Bronchial epithelial cell (primary cell): Measurements from ENCODE around the gene PFKFB3. TPM values are rescaled to one million over a fixed set of nuclear protein-coding genes. Genes with fewer than 3 reads are reported as not detected.

Source experiments
- DNase-seq: peaks from one replicate; pipeline ENCODE4 v3.0.0-alpha.2; 2010; ENCODE audit warnings: low read depth
- FAIRE-seq: peaks from 2 replicates; lab custom pipeline; 2011; peaks lifted over from hg19 to GRCh38; lab: Jason Lieb, UNC
- H3K27me3 ChIP-seq: 2 replicates; pipeline ENCODE4 v1.5.1; 2011; ENCODE audit warnings: low read length; ENCODE audit not compliant: control insufficient read depth, insufficient read depth
- H3K36me3 ChIP-seq: 2 replicates; pipeline ENCODE4 v1.5.1; 2011; ENCODE audit warnings: low read length; ENCODE audit not compliant: control insufficient read depth, insufficient read depth
- H3K4me3 ChIP-seq: 2 replicates; pipeline ENCODE4 v1.5.1; 2011; ENCODE audit warnings: mild to moderate bottlenecking, low read depth, low read length, control low read depth
- CTCF ChIP-seq: IDR thresholded peaks from 2 replicates; pipeline ENCODE4 v1.5.1; 2011; ENCODE audit warnings: mild to moderate bottlenecking, moderate library complexity, low read length, control low read depth, inconsistent platforms; ENCODE audit not compliant: insufficient read depth, severe bottlenecking
- total RNA-seq: library from RNA; depleted of rRNA; stranded (reverse); fragments of >200 nt; gene quantifications from 2 replicates; pipeline ENCODE4 v1.2.1, GENCODE V29; 2014

PFKFB3 gene
- total RNA-seq, 1 donor from 2014 or later: 18.7 TPM

DNA sequence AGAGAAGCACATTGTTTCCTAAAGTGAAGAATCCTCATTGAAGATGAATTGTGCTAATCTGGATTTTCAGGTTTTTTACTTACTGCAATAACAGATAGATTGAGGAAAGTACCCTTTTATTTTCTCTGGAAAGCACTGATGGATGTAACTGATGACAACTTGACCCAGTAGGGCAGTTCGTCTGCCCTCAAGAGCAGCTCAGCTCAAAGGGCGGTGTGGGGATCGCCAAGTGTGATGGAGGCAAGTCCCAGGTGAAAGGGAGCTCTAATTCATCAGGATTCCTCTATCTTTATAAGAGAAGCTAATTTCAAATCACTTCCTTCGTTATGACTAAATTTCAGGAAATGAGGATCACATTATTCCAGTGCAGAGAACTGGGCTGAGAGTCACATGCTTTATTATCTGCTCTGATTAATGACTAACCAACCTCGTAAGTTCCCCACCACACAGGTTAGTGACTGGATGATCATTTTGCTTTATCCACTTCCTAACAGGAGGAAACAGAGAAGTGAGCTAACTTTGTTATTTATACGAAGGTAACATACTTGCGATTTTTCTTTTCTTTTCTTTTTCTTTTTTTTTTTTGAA, 98.8 kb downstream of the PFKFB3 start:
- no peaks in the 10 kb centered on the region for H3K27me3 ChIP-seq
- no peaks in the 10 kb centered on the region for H3K36me3 ChIP-seq
- DNase-seq (peak; percentile 50), FAIRE-seq (no peak)
- TF ChIP-seq CTCF: no peak
- H3K4me3 ChIP-seq: no peak overlapping the region

Other genes with a start within 250 kb of the PFKFB3 start
- 0.51 and 0.79 TPM in 2 replicates for gene IL15RA, start 225.4 kb upstream of the PFKFB3 start, total RNA-seq
- not detected in 2 replicates for gene IL2RA, start 140.6 kb upstream of the PFKFB3 start, total RNA-seq
- gene RBM17, start 113.9 kb upstream of the PFKFB3 start, total RNA-seq: 33.2 and 45.4 TPM in 2 replicates